Heart left ventricle (tissue), 13 donors: ENCODE measurements around the gene IFI30.

Source experiments
- CTCF ChIP-seq, 12 donors: fragments of 200-600 bp; sonication (generic) in 4 of 12; IDR thresholded peaks; one replicate each; pipeline versions ENCODE4 v1.5.0 to v1.8.0; 2018 to 2022; ENCODE audit warnings: antibody characterized with exemption in 12 of 12, mild to moderate bottlenecking in 5 of 12
- POLR2A ChIP-seq, 2 donors: fragments of 450-650 bp; IDR thresholded peaks; one replicate each; pipeline ENCODE4 v1.6.1; 2017; ENCODE audit warnings: antibody characterized with exemption in 2 of 2, mild to moderate bottlenecking in 2 of 2, moderate library complexity in 2 of 2
- donor health status: ischemic (EF 13 %, LVEDD 7.1; RV severe dilation, severe dysfunction).
- donor health status: DM: no; HTN: yes; CAD: no.
- donor health status: DM: no; HTN: no; CAD: no.
- donor health status: ischemic (EF 25% LVEDD 6.9; RV normal size, moderate dysfunction).
- donor health status: ischemic (EF 25% LVEDD 5.7; RV mildly dilated, moderate dysfunction).
- donor health status: ischemic (EF 35%, LVEDD 5.7; RV mildly dilated, moderate dysfunction).
- donor health status: nonischemic (EF 11% LVEDD 7.7; RV severe dilation, severe dysfunction).
- donor health status: DM: yes; HTN: yes; CAD: no.
- donor health status: PGD.
- donor health status: ischemic (EF 29% LVEDD 5.4; RV normal size, mild dysfunction).
- donor health status: nonischemic (EF 23%, LVEDD 6.1; RV moderate dilation, normal function).

GRCh38 chr19:18221815-18222725, 48.5 kb downstream of the IFI30 start:
- TF ChIP-seq CTCF (IDR thresholded peaks at IDR 0.05) (no peak), POLR2A (IDR thresholded peaks at IDR 0.05) (no peak)
